Tongue (tissue), 2 donors: Measurements from ENCODE around the gene AGBL1. TPM values are rescaled to one million over a fixed set of nuclear protein-coding genes. Genes with fewer than 3 reads are reported as not detected.

ENCODE experiments used
- DNase-seq: peaks from one replicate; pipeline ENCODE4 v3.0.0-alpha.2; 2015
- total RNA-seq: library from RNA; depleted of rRNA; stranded (reverse); fragments of >200 nt; gene quantifications from one replicate; pipeline ENCODE4 v1.2.3, GENCODE V29; 2014

Gene AGBL1
- total RNA-seq, 1 donor from 2014 or later = 77.9 TPM

- no peak for DNase-seq
Observed at GRCh38 chr15:86595741-86596140, 516.1 kb downstream of the AGBL1 start.

DNA sequence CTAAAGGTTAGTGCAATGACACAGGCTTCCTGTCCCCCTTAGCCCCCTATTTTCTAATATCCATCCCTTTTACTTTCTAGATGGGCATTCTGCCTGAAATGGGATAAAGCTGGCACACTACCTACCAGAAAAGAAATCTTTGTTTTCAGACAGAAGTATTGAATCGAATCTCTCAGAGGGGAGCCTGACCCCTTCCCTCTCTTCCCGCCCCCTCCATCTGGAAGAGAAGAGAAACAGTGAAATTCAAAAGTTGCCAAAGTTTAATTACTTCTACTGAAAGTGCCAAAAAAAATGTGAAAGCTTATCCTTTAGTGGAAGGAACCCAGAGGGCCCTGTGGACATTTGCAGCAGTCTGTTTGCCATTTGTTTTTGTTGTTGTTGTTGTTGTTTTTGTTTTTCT lies 523.8 kb downstream of the AGBL1 start:
- DNase-seq = no peak

- peak; percentile 92 for DNase-seq
Observed at GRCh38 chr15:86608461-86609205, 529.0 kb downstream of the AGBL1 start.

GRCh38 chr15:86609275-86609674 lies 529.6 kb downstream of the AGBL1 start:
- DNase-seq = no peak

DNA sequence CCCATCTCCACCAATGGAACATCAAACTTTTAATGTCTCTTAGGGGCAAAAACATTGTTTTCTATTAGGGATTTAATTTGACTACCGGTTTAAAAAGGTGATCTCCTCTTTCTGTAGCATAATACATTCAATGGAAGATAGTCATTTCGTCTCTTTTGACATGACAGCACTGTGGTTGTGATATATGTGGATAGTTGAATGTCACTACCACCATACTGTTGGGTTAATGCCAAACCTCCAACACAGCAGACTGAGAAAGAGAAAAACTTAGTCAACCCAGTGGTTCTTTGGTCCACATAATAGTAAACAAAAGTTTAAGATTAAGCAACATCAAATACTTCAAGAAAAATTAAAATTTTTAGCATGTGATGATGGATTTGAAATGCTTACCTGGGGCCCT lies 530.4 kb downstream of the AGBL1 start:
- no peak for DNase-seq

DNA sequence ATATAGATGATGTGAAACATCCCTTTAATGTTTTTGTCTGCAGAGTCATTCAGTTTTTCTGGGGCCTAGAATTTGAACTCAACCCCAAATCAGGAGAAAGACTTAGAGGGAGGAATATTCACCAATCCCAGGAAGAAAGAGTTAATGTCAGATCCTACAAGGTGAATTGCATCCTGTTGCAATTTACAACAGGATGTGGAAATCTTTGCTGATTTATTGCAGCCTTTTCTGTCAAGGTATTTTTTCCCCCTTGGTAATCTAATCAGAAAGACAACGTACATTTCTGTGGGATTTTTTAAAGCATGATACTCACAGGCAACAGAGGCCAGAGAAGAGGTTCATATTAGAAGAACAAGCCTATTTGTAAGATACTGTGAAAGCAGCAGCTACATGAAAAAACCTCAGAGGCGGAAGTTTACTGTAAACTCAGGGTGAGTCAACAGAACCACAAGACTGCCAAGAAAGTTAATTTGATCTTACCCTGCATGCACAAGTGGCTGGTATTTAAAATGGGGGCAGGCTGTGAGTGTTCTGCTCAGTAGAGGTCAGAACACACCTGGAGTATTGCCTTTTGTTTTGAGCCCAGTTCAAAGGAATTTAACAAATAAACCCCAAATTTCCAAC lies 531.9 kb downstream of the AGBL1 start:
- DNase-seq = no peak

- no peak for DNase-seq
Observed at GRCh38 chr15:86615411-86615810, 535.7 kb downstream of the AGBL1 start.

DNA sequence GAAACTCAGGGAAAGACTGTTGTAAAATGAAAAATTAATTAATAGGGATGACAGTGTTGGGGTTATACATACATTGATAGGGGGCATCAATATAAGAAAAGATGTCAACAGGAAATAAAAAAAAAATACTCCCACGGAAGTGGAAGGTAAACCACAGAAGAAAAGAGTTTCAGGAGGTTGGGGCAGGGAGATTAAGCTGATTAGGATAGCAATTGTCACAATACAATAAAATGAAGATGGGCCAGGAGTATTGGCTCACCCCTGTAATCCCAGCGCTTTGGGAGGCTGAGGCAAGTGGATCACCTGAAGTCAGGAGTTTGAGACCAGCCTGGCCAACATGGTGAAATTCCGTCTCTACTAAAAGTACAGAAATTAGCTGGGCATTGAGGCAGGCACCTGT lies 536.1 kb downstream of the AGBL1 start:
- DNase-seq = no peak

DNA sequence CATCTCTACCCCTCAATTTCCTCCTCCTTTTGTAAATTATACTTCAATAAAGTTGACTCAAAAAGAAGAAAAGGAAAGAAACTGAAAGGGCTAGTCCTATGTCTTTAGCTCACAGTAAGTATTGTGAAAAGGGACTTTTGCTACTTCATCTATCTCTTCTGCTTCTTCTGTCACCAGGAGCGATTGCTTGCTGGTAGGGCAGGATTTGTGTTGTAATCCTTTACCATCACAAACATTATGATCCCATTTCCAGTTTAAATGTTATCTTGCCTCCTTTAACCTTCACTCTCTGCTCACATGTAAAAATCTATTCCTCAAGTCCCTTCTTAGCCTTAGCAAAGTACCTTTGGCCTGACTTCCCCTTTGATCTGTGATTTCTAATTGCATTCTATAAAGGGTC lies 537.1 kb downstream of the AGBL1 start:
- no peak for DNase-seq

DNA sequence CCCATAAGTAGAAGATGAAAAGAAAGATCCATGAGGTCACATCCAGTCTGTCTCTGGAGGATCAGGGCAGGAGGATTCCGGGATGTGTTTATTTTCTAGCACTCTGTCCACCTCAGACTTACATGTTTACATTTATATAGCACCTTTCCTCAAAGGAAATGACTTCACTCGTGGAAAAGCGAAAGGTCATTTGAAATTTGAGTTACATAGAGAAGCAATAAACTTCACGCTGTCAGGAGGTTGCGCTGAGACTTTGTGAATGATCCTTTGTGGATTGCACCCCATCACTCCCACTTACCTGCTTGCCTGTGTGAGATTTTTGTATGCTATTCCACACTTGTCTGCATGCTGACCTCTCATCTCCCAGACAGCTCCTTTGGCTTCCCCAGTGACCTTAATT lies 540.5 kb downstream of the AGBL1 start:
- DNase-seq = no peak

- DNase-seq = peak; percentile 24
Observed at GRCh38 chr15:86620641-86621349, 541.1 kb downstream of the AGBL1 start.

DNA sequence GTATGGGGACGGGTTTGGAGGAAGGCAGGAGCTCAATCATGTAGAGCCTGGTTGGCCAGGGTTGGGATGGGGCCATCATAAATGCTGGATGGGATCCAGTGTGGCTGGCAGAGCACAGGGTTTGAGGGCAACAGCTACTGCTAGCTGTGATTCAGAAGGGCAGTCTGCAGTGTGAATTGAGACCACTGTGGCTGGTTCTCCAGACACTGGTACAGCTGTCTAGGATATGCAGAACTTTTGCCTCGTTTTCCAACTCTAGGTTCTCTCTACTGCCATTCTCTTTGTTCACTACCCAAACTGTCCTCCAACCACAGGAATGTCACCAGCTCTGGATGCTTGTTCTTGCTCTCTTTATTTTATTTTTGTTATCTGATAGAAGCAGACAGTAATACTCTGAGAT lies 543.6 kb downstream of the AGBL1 start:
- DNase-seq = no peak

GRCh38 chr15:86624261-86625036 lies 544.8 kb downstream of the AGBL1 start:
- peak; percentile 92 for DNase-seq

DNA sequence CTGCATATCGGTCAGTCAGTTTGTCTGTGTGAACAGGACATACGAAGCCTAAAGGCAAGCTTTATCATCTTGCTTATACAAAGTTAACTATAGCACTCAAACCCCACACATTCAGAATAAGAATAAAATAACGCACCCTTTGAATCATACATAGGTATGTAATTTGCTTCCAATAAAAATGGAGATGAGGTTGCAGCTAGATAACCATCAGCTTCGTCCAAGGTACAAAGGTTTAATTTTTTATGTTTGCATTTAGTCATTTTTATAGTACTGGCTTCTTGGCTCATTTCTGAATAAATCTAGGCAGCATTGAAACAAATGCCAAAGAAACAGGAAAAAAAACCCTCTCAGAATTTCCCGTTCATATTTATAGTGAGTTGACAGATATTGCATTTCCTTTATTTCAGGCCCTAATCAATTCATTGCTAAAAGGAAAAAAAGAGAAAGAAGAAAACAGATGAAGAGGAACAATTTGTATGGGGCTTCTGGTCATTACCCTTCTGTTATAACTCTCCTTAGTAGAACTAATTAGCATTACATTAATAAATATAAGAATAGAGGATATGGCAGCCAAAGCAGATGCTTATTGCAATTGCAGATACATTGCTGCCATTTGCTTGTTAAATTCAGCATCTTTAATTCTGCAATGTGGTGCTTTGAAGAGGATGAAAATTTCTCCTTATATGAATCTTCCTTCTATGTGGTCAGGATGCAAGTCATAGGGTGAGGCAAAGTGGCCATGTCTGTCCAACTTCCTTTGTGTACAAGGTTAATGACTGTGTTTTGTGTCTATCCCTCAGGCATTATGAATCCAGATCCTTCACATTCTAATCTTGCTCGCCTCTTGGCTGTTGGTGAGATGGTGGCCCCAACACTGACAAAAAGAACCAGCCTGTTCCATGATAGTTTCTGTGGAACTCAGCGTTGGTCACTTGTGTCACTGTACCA lies 550.0 kb downstream of the AGBL1 start:
- DNase-seq = no peak

DNA sequence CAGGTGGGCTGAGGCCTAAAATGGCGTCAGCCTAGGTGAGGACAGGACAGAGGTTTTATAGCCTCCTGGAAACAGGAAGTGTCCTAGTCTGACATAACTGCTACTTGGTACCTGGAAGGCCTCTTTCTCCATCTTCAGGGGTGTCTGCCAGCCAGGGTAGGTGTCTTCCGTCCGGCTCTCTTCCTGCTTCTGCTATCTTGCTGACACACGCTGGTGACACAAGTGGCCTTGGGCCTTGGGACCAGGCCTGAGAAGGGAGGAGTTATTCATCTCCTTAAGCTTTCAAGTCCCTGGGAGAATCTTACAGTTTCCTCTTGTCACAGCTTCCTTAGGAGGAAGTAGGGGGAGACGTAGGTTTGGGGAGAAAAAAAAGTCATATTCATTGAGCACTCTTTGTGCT lies 551.3 kb downstream of the AGBL1 start:
- DNase-seq = no peak

DNA sequence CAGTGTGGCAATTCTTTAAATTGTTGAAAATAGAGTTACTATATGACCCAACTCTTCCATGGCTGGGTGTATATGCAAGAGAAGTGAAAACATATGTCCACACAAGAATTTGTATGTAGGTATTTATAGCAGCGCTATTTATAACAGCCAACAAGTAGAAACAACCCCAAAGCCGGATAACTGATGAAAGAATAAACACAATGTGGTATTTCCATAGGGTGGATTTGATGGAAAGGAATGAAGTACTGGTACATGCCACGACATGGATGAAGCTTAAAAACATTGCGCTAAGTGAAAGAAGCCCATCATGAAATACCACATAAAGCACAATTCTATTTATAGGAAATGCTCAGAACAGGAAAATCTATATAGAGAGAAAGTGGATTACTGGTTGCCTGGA lies 554.5 kb downstream of the AGBL1 start:
- no peak for DNase-seq

DNA sequence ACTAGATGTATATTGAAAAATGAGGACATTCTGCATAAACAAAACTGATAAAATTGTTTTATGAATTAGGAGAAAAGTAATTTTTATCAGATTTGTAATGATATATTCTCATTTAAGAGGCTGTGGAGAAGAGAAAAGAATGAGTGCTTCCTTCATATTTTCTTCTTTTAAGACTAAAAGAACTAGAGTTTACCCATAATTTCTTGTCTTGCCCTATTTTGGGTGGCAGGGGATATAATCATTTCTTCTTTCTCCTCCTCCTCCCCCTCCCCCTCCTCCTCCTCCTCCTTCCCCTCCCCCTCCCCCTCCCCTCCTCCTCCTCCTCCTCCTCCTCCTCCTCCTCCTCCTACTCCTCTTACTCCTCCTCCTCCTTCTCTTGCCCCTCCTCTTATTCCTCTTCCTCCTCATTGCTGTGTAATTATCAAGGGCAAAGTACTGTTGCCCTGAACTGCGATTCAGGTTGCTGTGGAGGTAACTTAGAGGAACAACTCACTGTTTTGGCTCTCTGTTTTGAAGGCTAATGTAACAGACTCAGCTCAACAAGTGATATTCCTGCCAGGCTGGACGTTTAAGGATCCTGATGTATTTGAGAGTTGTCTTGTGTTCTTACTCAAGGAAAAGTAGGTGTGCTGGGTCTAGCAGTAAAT lies 555.4 kb downstream of the AGBL1 start:
- DNase-seq = no peak

- no peak for DNase-seq
Observed at GRCh38 chr15:86644339-86644738, 564.7 kb downstream of the AGBL1 start.

- DNase-seq = peak; percentile 54
Observed at GRCh38 chr15:86645925-86646500, 566.3 kb downstream of the AGBL1 start.

DNA sequence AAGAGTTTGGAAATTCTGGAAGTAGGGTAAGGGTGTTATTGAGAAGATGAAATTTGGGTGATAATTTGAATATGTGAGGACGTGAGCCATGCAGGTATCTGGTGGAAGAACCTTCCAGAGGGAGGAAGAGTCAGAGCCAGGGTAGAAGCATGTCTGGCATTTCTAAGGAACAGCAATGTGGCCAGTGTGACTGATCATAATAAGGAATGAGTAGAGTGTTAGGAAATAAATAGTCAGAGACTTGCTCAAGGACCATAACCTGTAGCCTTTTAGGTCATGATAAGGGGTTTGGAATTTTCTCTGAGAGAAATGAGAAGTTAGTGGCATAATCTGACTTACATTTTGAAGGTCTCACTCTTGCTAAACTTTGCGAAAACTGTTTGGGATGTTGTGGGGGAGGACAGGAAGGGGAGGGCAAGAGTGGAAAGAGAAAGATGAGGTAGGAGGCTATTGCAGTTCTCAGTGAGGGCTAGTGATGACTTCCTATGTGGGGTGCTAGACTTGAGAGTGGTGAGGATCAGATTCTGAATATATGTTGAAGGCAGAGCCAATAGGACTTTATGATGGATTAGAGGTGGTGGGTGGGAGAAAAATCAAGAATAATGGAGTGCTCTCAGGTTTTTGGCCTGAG lies 568.3 kb downstream of the AGBL1 start:
- DNase-seq = no peak
